ENCODE results near the gene TCHHL1. TPM values are rescaled to one million over a fixed set of nuclear protein-coding genes. Genes with fewer than 3 reads are reported as not detected.

TCHHL1 gene
- total RNA-seq, 1 experiment from 2014 or later: not detected

DNA sequence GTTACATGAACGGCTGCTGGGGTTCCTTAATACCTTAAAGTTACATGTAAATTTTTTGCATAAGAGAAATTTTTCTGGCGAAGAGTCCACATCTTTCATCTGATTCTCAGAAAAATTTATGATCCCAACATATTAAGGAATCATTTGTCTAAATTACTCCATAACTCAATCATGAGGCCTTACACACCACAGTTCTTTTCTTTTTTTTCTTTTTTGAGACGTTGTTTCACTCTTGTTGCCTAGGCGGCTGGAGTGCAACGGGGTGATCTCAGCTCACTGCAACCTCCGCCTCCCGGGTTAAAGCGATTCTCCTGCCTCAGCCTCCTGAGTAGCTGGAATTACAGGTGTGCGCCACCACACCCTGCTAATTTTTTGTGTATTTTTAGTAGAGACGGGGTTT lies 50.0 kb downstream of the TCHHL1 start:
- no peak overlapping the region for H2BK12ac ChIP-seq (ENCODE audit: insufficient read length, low read depth, low read length)
- Mint-ChIP-seq H3K4me1 (peaks cover 26 to 45% of the 10 kb centered on the region in 2 experiments), H3K4me3 (no peak overlapping the region), H3K27ac (no peak overlapping the region), H3K36me3 (ENCODE audit: insufficient read depth in 1 of 3, low read depth in 3 of 3) (peaks cover 0 to 2% (median 0%) of the 10 kb centered on the region in 3 experiments; a peak in 1 of 7 replicates), H3K9me3 (no peaks in the 10 kb centered on the region), H3K27me3 (ENCODE audit: low read depth) (no peaks in the 10 kb centered on the region; the same call in none of the 2 replicates)
- H3K56ac ChIP-seq (ENCODE audit: insufficient read length, low read depth, low read length): no peak overlapping the region
- no peak overlapping the region for H4K8ac ChIP-seq (replicated peaks; ENCODE audit: insufficient read length, low read depth, low read length)
- no peak overlapping the region for H3K9ac ChIP-seq (ENCODE audit: extremely low read depth, insufficient read length, low read length)
- no peak overlapping the region for H3K23ac ChIP-seq (ENCODE audit: insufficient read length, low read depth, low read length)
- no peak overlapping the region for H2BK20ac ChIP-seq (ENCODE audit: low read depth, low read length, poor library complexity, severe bottlenecking)
- no peak overlapping the region for H3K14ac ChIP-seq (ENCODE audit: insufficient read depth, low read length)
- no peak overlapping the region for H3K27ac ChIP-seq (ENCODE audit: insufficient read length, low read depth, low read length)
- no peak overlapping the region for H3K18ac ChIP-seq (ENCODE audit: insufficient read length, low read depth, low read length)
- no CpG with 5 or more reads among the region's 10 CpGs for WGBS (ENCODE audit: extremely low coverage, insufficient read length, low lambda C conversion rate)
- no peaks in the 10 kb centered on the region for H3K27me3 ChIP-seq (ENCODE audit: insufficient read depth, low read length)
- H4K91ac ChIP-seq (ENCODE audit: insufficient read length, low read depth, low read length): no peak overlapping the region
- no peak overlapping the region for H2BK5ac ChIP-seq (ENCODE audit: insufficient read length, low read length)
- H3K79me2 ChIP-seq (ENCODE audit: insufficient read depth, low read length): no peaks in the 10 kb centered on the region
- no peak overlapping the region for H2AK5ac ChIP-seq (ENCODE audit: insufficient read length, low read length)
- no peak overlapping the region for H3K4me2 ChIP-seq (ENCODE audit: insufficient read depth, insufficient read length, low read length)
- H2AFZ ChIP-seq (ENCODE audit: low read length): no peak overlapping the region
- no peak overlapping the region for H2BK120ac ChIP-seq (ENCODE audit: low read depth, low read length, poor library complexity, severe bottlenecking)
- TF ChIP-seq, protein P1, sequence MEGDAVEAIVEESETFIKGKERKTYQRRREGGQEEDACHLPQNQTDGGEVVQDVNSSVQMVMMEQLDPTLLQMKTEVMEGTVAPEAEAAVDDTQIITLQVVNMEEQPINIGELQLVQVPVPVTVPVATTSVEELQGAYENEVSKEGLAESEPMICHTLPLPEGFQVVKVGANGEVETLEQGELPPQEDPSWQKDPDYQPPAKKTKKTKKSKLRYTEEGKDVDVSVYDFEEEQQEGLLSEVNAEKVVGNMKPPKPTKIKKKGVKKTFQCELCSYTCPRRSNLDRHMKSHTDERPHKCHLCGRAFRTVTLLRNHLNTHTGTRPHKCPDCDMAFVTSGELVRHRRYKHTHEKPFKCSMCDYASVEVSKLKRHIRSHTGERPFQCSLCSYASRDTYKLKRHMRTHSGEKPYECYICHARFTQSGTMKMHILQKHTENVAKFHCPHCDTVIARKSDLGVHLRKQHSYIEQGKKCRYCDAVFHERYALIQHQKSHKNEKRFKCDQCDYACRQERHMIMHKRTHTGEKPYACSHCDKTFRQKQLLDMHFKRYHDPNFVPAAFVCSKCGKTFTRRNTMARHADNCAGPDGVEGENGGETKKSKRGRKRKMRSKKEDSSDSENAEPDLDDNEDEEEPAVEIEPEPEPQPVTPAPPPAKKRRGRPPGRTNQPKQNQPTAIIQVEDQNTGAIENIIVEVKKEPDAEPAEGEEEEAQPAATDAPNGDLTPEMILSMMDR (conservative IDR thresholded peaks at IDR 0.05): no peak
- H3K23me2 ChIP-seq (ENCODE audit: insufficient read length, low read depth, low read length, poor library complexity, severe bottlenecking): peaks cover 14% of the 10 kb centered on the region
- no peaks in the 10 kb centered on the region for H3K9me3 ChIP-seq (ENCODE audit: control insufficient read depth, low read depth, low read length)
- no peaks in the 10 kb centered on the region for H3K79me1 ChIP-seq (ENCODE audit: insufficient read depth, low read depth, low read length, poor library complexity, severe bottlenecking)
- H3K4ac ChIP-seq (ENCODE audit: low read depth, low read length): no peak overlapping the region
- no peaks in the 10 kb centered on the region for H4K20me1 ChIP-seq (ENCODE audit: control insufficient read depth, insufficient read depth, insufficient read length)
- DNase-seq: no peak
- no peak overlapping the region for H4K5ac ChIP-seq (ENCODE audit: insufficient read length, low read depth, low read length)
- H3T11ph ChIP-seq (ENCODE audit: low read length): no peak overlapping the region
- H3K4me1 ChIP-seq (ENCODE audit: insufficient read depth, low read length): peaks cover 5% of the 10 kb centered on the region; the same call in 1 of the 2 replicates
- no peak overlapping the region for H2BK15ac ChIP-seq (ENCODE audit: low read depth, low read length)
